Measurements from ENCODE around the gene TENM4. TPM values are rescaled to one million over a fixed set of nuclear protein-coding genes. Genes with fewer than 3 reads are reported as not detected.

TENM4 gene
- polyA plus RNA-seq, 1 of the 3 experiments (the other 2 are of a cell fraction), result 16.7 TPM

- Histone ChIP-seq H3K4me3 (ENCODE audit: low read depth in 2 of 2, low read length in 1 of 2) (no peak overlapping the region), H3K9ac (no peak overlapping the region), H3F3A (replicated peaks; ENCODE audit: insufficient read depth) (peaks cover 15% of the 10 kb centered on the region), H3K36me3 (replicated peaks in 1 of 2; ENCODE audit: control insufficient read depth in 1 of 2, insufficient read depth in 2 of 2, low read length in 1 of 2) (peaks cover 0 to 22% of the 10 kb centered on the region in 2 experiments), H3K27ac (ENCODE audit: low read depth in 2 of 2, low read length in 1 of 2) (peak overlapping the region in 1 of 2 experiments; percentile 48; a peak in 2 of 4 replicates), H3K79me2 (ENCODE audit: insufficient read depth) (no peaks in the 10 kb centered on the region), H4K20me1 (ENCODE audit: insufficient read depth) (no peaks in the 10 kb centered on the region), H2AFZ (ENCODE audit: low read depth) (no peak overlapping the region), H3K9me3 (no peaks in the 10 kb centered on the region), H3K4me1 (ENCODE audit: control insufficient read depth in 1 of 2, insufficient read depth in 2 of 2, low read depth in 1 of 2, low read length in 1 of 2) (peaks cover 9 to 35% of the 10 kb centered on the region in 2 experiments; a peak in 3 of 4 replicates), H3K27me3 (ENCODE audit: insufficient read depth) (no peaks in the 10 kb centered on the region), H3K4me2 (no peak overlapping the region), H3K9me2 (no peaks in the 10 kb centered on the region)
- CTCF ChIA-PET, result interaction anchor here (1.0 to 4.6 kb wide), 3 partner anchors 8 to 142 kb away, joined by 3 to 32 read pairs (median 4); no protein-coding TSS in a partner anchor
- WGBS (ENCODE audit: low lambda C conversion rate), result 75% methylated on average over 3 of the region's 3 CpGs
- TF ChIP-seq POLR2AphosphoS5 (IDR thresholded peaks at IDR 0.05; ENCODE audit: low read depth, low read length), result no peak
- TF ChIP-seq FOSL2 (IDR thresholded peaks at IDR 0.05; ENCODE audit: borderline replicate concordance, low read depth), result no peak
- no peak for TF ChIP-seq RXRA (IDR thresholded peaks at IDR 0.05; ENCODE audit: borderline replicate concordance, low read depth)
- no peak for TF ChIP-seq TAF1 (IDR thresholded peaks at IDR 0.05; ENCODE audit: borderline replicate concordance, low read depth, low read length)
- no peak for TF ChIP-seq CTCF (IDR thresholded peaks at IDR 0.05)
- no peak for TF ChIP-seq RFX5 (IDR thresholded peaks at IDR 0.05; ENCODE audit: low read length)
- no peak for TF ChIP-seq MAX (IDR thresholded peaks at IDR 0.05; ENCODE audit: low read depth)
- TF ChIP-seq CHD2 (IDR thresholded peaks at IDR 0.05; ENCODE audit: low read length, partially characterized antibody), result no peak
- no peak for TF ChIP-seq MXI1 (IDR thresholded peaks at IDR 0.05; ENCODE audit: low read depth, low read length)
- no peak for TF ChIP-seq ELF1 (IDR thresholded peaks at IDR 0.05)
- POLR2A ChIA-PET, result interaction anchor here (1.1 kb wide), 1 partner anchor 258 kb away, joined by 3 read pairs; no protein-coding TSS in a partner anchor
- no peak for DNase-seq
Measured at GRCh38 chr11:78787696-78788095, 653.1 kb downstream of the TENM4 start.

GRCh38 chr11:78786746-78787145 is 654.1 kb downstream of the TENM4 start:
- H3F3A ChIP-seq (replicated peaks; ENCODE audit: insufficient read depth), result peaks cover 15% of the 10 kb centered on the region
- H3K79me2 ChIP-seq (ENCODE audit: insufficient read depth), result no peaks in the 10 kb centered on the region
- H3K27me3 ChIP-seq (ENCODE audit: insufficient read depth), result no peaks in the 10 kb centered on the region
- no peak overlapping the region for H2AFZ ChIP-seq (ENCODE audit: low read depth)
- DNase-seq, result no peak
- no peaks in the 10 kb centered on the region for H3K9me2 ChIP-seq
- H3K4me1 ChIP-seq (ENCODE audit: control insufficient read depth in 1 of 2, insufficient read depth in 2 of 2, low read depth in 1 of 2, low read length in 1 of 2), result peaks cover 9 to 35% of the 10 kb centered on the region in 2 experiments; a peak in 3 of 4 replicates
- no peaks in the 10 kb centered on the region for H3K9me3 ChIP-seq
- ChIA-PET POLR2A (no interaction called here), CTCF (interaction anchor here (1.0 to 3.5 kb wide), 2 partner anchors 10 to 140 kb away, joined by 3 to 21 read pairs; no protein-coding TSS in a partner anchor)
- H3K4me2 ChIP-seq, result no peak overlapping the region
- no peak overlapping the region for H3K9ac ChIP-seq
- H3K4me3 ChIP-seq (ENCODE audit: low read depth in 2 of 2, low read length in 1 of 2), result no peak overlapping the region
- WGBS (ENCODE audit: low lambda C conversion rate), result 86% methylated on average over 11 of the region's 20 CpGs
- H3K27ac ChIP-seq (ENCODE audit: low read depth in 2 of 2, low read length in 1 of 2), result peak overlapping the region in 1 of 2 experiments; percentile 85; a peak in 2 of 4 replicates
- peaks cover 0 to 20% of the 10 kb centered on the region in 2 experiments for H3K36me3 ChIP-seq (replicated peaks in 1 of 2; ENCODE audit: control insufficient read depth in 1 of 2, insufficient read depth in 2 of 2, low read length in 1 of 2)
- no peaks in the 10 kb centered on the region for H4K20me1 ChIP-seq (ENCODE audit: insufficient read depth)
- TF ChIP-seq RXRA (IDR thresholded peaks at IDR 0.05; ENCODE audit: borderline replicate concordance, low read depth) (no peak), ZBTB33 (IDR thresholded peaks at IDR 0.05; ENCODE audit: borderline replicate concordance, low read depth) (no peak), FOXM1 (IDR thresholded peaks at IDR 0.05; ENCODE audit: low read depth) (no peak), GABPA (IDR thresholded peaks at IDR 0.05; ENCODE audit: low read depth) (no peak), SMC3 (IDR thresholded peaks at IDR 0.05; ENCODE audit: low read depth, low read length) (no peak), EP300 (IDR thresholded peaks at IDR 0.05; ENCODE audit: borderline replicate concordance in 1 of 2, low read depth in 1 of 2, low read length in 1 of 2) (no peak), RAD21 (IDR thresholded peaks at IDR 0.05; ENCODE audit: low read length) (no peak), NRF1 (IDR thresholded peaks at IDR 0.05; ENCODE audit: low read depth, low read length) (no peak), IRF3 (IDR thresholded peaks at IDR 0.05; ENCODE audit: low read depth, low read length) (no peak), NFIC (IDR thresholded peaks at IDR 0.05; ENCODE audit: borderline replicate concordance) (no peak), ELF1 (IDR thresholded peaks at IDR 0.05) (no peak), USF2 (IDR thresholded peaks at IDR 0.05; ENCODE audit: borderline replicate concordance, low read depth, low read length) (no peak), GATA2 (CRISPR knock-in tag; IDR thresholded peaks at IDR 0.05) (no peak), RCOR1 (IDR thresholded peaks at IDR 0.05; ENCODE audit: low read length) (no peak), EZH2phosphoT487 (IDR thresholded peaks at IDR 0.05; ENCODE audit: borderline replicate concordance, low read depth) (no peak)

All from SK-N-SH (cell line).